Transverse colon (tissue), 4 donors: Measurements from ENCODE around the gene SMAD6. TPM values are rescaled to one million over a fixed set of nuclear protein-coding genes. Genes with fewer than 3 reads are reported as not detected.

ENCODE experiments used
- DNase-seq: peaks from one replicate; pipeline ENCODE4 v3.0.0-alpha.2; 2019
- H3K27ac ChIP-seq, 4 donors: fragments of 200-600 bp; sonication (generic); 2 replicates each; pipeline ENCODE4 v1.5.1; 2016 to 2018; ENCODE audit warnings: inconsistent platforms in 4 of 4
- H3K27me3 ChIP-seq: fragments of 200-600 bp; sonication (generic); 2 replicates; pipeline ENCODE4 v1.5.1; 2017; ENCODE audit warnings: inconsistent platforms
- H3K36me3 ChIP-seq, 4 donors: fragments of 200-600 bp; sonication (generic); 2 replicates each; pipeline ENCODE4 v1.5.1; 2017 to 2019; ENCODE audit warnings: inconsistent platforms in 4 of 4
- H3K4me1 ChIP-seq, 4 donors: fragments of 200-600 bp; sonication (generic); 2 replicates each; pipeline ENCODE4 v1.5.1; 2017 to 2020; ENCODE audit warnings: inconsistent platforms in 4 of 4
- H3K4me3 ChIP-seq, 4 donors: fragments of 200-600 bp; sonication (generic); 1 replicate in 1 of 4; 2 replicates in 3 of 4; pipeline versions ENCODE4 v1.5.1 to v1.6.1; 2017 to 2019; ENCODE audit warnings: inconsistent platforms in 4 of 4
- H3K9me3 ChIP-seq, 2 donors: fragments of 200-600 bp; sonication (generic); 2 replicates each; pipeline ENCODE4 v1.5.1; 2017 to 2019; ENCODE audit warnings: inconsistent platforms in 2 of 2
- CTCF ChIP-seq, 5 experiments: fragments of 200-600 bp in 3 of 5; fragments of 450-650 bp in 2 of 5; sonication (generic) in 3 of 5; IDR thresholded peaks; 1 replicate in 2 of 5; 2 replicates in 3 of 5; pipeline ENCODE4 v1.5.1; 2016 to 2017; ENCODE audit warnings: antibody characterized with exemption in 5 of 5, inconsistent platforms in 3 of 5, mild to moderate bottlenecking in 2 of 5, moderate library complexity in 1 of 5
- EP300 ChIP-seq: sonication (generic); formaldehyde crosslinking; IDR thresholded peaks from one replicate; pipeline ENCODE4 v1.6.1; 2017; ENCODE audit warnings: antibody characterized with exemption, low read depth
- POLR2A ChIP-seq: fragments of 450-650 bp; IDR thresholded peaks from one replicate; pipeline ENCODE4 v1.6.1; 2016; ENCODE audit warnings: antibody characterized with exemption, mild to moderate bottlenecking, moderate library complexity
- POLR2AphosphoS5 ChIP-seq, 3 donors: sonication (generic); formaldehyde crosslinking; IDR thresholded peaks; one replicate each; pipeline ENCODE4 v1.6.1; 2016; ENCODE audit warnings: antibody characterized with exemption in 3 of 3
- WGBS, 2 donors: methylation state at CpG; one replicate each; pipeline ENCODE4 v1.1.5; 2018; ENCODE audit warnings: low coverage in 1 of 2; 5-methylcytosine and 5-hydroxymethylcytosine counted together
- in situ Hi-C, 4 donors: fragments of 200-750 bp; cut with MboI; loops; one replicate each; pipeline versions ENCODE4 v1.15.0 to v1.15.1; 2017; ENCODE audit warnings: low sequenced_read_pairs in 3 of 4, low pct_ligation_motif_present in 1 of 4, low pct_unique_long_range_greater_than_20kb in 1 of 4
- intact Hi-C: fragments of 100-400 bp; cut with DNase I; formaldehyde crosslinking; loops from one replicate; pipeline ENCODE4 v1.15.1; 2023; ENCODE audit warnings: low total_unique reads
- total RNA-seq, 4 donors: library from RNA; depleted of rRNA; stranded (reverse); fragments of >200 nt; gene quantifications; one replicate each; pipeline ENCODE4 v1.1.0, GENCODE V29; 2016

Gene SMAD6
- total RNA-seq, 4 donors from 2014 or later, result 6.7 to 214 (median 9.3) TPM

GRCh38 chr15:66777054-66777453, 75.0 kb downstream of the SMAD6 start:
- DNase-seq, result no peak
- intact Hi-C loops, result loop anchor here (5.0 to 10.0 kb wide), 2 partner anchors 75 to 162 kb away; no protein-coding TSS in a partner anchor
- Histone ChIP-seq H3K9me3 (no peaks in the 10 kb centered on the region), H3K36me3 (no peaks in the 10 kb centered on the region), H3K4me1 (peaks cover 30 to 62% (median 53%) of the 10 kb centered on the region in 4 donors), H3K27me3 (no peaks in the 10 kb centered on the region), H3K4me3 (no peak overlapping the region), H3K27ac (no peak overlapping the region)
- WGBS, 2 donors, result 79% methylated on average over 6 of the region's 6 CpGs; no CpG with 5 or more reads in 1 of the 2 donors
- in situ Hi-C loops, result loop anchor here in 1 of 4 donors (10.0 kb wide), 1 partner anchor 162 kb away; no protein-coding TSS in a partner anchor
- TF ChIP-seq EP300, result no peak
- TF ChIP-seq POLR2AphosphoS5 (IDR thresholded peaks at IDR 0.05), result no peak
- no peak for TF ChIP-seq POLR2A
- TF ChIP-seq CTCF (IDR thresholded peaks at IDR 0.05), result no peak

- in situ Hi-C loops (loop anchor here in 1 of 4 donors (10.0 kb wide), 1 partner anchor 163 kb away; no protein-coding TSS in a partner anchor), intact Hi-C loops (loop anchor here (5.0 to 10.0 kb wide), 2 partner anchors 75 to 163 kb away; no protein-coding TSS in a partner anchor)
- no peaks in the 10 kb centered on the region for H3K36me3 ChIP-seq
- no peak for TF ChIP-seq EP300
- TF ChIP-seq POLR2A, result no peak
- no peak for TF ChIP-seq POLR2AphosphoS5 (IDR thresholded peaks at IDR 0.05)
- TF ChIP-seq CTCF (IDR thresholded peaks at IDR 0.05), result no peak
- no peak overlapping the region for H3K4me3 ChIP-seq
- WGBS, 2 donors, result 78% methylated on average over 3 of the region's 5 CpGs; no CpG with 5 or more reads in 1 of the 2 donors
- peak overlapping the region in 1 of 4 donors; percentile 79 for H3K27ac ChIP-seq
- no peaks in the 10 kb centered on the region for H3K9me3 ChIP-seq
- H3K27me3 ChIP-seq, result no peaks in the 10 kb centered on the region
- peaks cover 25 to 57% (median 49%) of the 10 kb centered on the region in 4 donors for H3K4me1 ChIP-seq
- DNase-seq, result no peak
Measured at GRCh38 chr15:66777596-66778313, 75.7 kb downstream of the SMAD6 start.

- Histone ChIP-seq H3K27ac (peak overlapping the region in 2 of 4 donors; percentile 13 to 79), H3K4me1 (peaks cover 19 to 53% (median 43%) of the 10 kb centered on the region in 4 donors), H3K36me3 (no peaks in the 10 kb centered on the region), H3K9me3 (no peaks in the 10 kb centered on the region), H3K4me3 (no peak overlapping the region), H3K27me3 (no peaks in the 10 kb centered on the region)
- intact Hi-C loops, result loop anchor here (5.0 to 10.0 kb wide), 2 partner anchors 74 to 163 kb away; no protein-coding TSS in a partner anchor
- in situ Hi-C loops, result loop anchor here in 1 of 4 donors (10.0 kb wide), 1 partner anchor 163 kb away; no protein-coding TSS in a partner anchor
- TF ChIP-seq EP300, result no peak
- no peak for TF ChIP-seq POLR2A
- TF ChIP-seq CTCF (IDR thresholded peaks at IDR 0.05), result no peak
- TF ChIP-seq POLR2AphosphoS5 (IDR thresholded peaks at IDR 0.05), result no peak
- 29 to 50% methylated on average over 1 of the region's 1 CpG for WGBS, 2 donors
- peak; percentile 31 for DNase-seq
Measured at GRCh38 chr15:66778314-66778665, 76.3 kb downstream of the SMAD6 start.

GRCh38 chr15:66778716-66779115, 76.7 kb downstream of the SMAD6 start:
- no peak for DNase-seq
- in situ Hi-C loops, result loop anchor here in 1 of 4 donors (10.0 kb wide), 1 partner anchor 164 kb away; no protein-coding TSS in a partner anchor
- Histone ChIP-seq H3K9me3 (no peaks in the 10 kb centered on the region), H3K36me3 (no peaks in the 10 kb centered on the region), H3K27ac (peak overlapping the region; percentile 70 to 79 (median 76)), H3K27me3 (no peaks in the 10 kb centered on the region), H3K4me3 (no peak overlapping the region), H3K4me1 (peaks cover 15 to 48% (median 39%) of the 10 kb centered on the region in 4 donors)
- 84% methylated on average over 8 of the region's 8 CpGs; no CpG with 5 or more reads in 1 of the 2 donors for WGBS, 2 donors
- intact Hi-C loops, result loop anchor here (5.0 to 10.0 kb wide), 2 partner anchors 74 to 164 kb away; no protein-coding TSS in a partner anchor
- TF ChIP-seq POLR2A (no peak), EP300 (no peak), POLR2AphosphoS5 (IDR thresholded peaks at IDR 0.05) (no peak), CTCF (IDR thresholded peaks at IDR 0.05) (no peak)
